ENCODE data around the gene TRIM66. TPM values are rescaled to one million over a fixed set of nuclear protein-coding genes. Genes with fewer than 3 reads are reported as not detected.

Gene TRIM66
- total and polyA plus RNA-seq, 2 donors (not counting 3 experiments of a cell fraction or from before 2014, with no cell fraction given), result 5.5 to 11.7 TPM

DNA sequence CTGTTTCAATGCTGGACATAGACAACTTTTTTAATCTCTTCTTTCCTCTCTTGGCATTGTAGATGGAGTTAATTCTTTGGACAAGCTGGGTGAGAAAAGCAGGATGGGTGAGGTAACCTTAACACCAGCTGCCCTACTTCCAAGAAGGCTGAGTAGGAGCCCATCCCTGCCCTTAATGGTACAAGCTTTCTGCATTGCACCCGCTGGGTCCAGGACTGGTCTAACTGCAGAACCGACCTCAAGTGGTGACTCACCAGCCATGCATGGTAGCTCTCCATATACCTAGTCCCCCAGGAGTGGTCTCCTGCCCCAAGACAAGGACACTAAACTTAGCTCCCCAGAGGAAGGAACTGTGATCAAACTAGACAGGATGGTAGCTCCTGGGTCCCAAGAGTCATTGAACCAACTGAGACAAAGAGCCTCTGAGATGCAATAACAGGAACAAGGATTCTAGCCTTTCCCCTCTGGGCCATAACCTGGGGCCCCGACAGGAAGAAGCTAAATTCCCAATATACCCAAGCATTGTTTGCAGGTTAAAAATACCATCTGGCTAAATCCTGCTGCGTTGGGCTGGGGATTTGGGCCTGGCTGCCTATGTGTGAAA is 32.3 kb upstream of the TRIM66 start:
- dilution Hi-C loops (cut with MboI; ENCODE audit: extremely low pct_ligation_motif_present, low sequenced_read_pairs) (no loop called here), intact Hi-C loops (cut with micrococcal nuclease) (loop anchor here (2.0 kb wide), 1 partner anchor 14 kb away; no protein-coding TSS in a partner anchor)
- DNase-seq (ENCODE audit: low read depth, low spot score), result peak; percentile 17
- no peaks in the 10 kb centered on the region for H3K27me3 ChIP-seq (ENCODE audit: control insufficient read depth in 2 of 2, insufficient read depth in 2 of 2, low read length in 2 of 2)
- no peak for TF ChIP-seq GATA2 (IDR thresholded peaks at IDR 0.05; ENCODE audit: insufficient read depth, insufficient read length, low read depth, low read length)
- TF ChIP-seq POLR2AphosphoS5 (IDR thresholded peaks at IDR 0.05; ENCODE audit: insufficient read depth, low read depth, low read length), result no peak
- no peak for TF ChIP-seq POLR2A (IDR thresholded peaks at IDR 0.05; ENCODE audit: low read depth, low read length)
- no peak for TF ChIP-seq JUN (IDR thresholded peaks at IDR 0.05; ENCODE audit: borderline replicate concordance, insufficient read depth, insufficient read length, low read depth)
- TF ChIP-seq FOS (IDR thresholded peaks at IDR 0.05; ENCODE audit: borderline replicate concordance, insufficient read depth, low read length), result peak; percentile 28
- no peak for TF ChIP-seq EZH2 (IDR thresholded peaks at IDR 0.05; ENCODE audit: borderline replicate concordance, low read depth, low read length, severe bottlenecking)
- TF ChIP-seq, protein P1, sequence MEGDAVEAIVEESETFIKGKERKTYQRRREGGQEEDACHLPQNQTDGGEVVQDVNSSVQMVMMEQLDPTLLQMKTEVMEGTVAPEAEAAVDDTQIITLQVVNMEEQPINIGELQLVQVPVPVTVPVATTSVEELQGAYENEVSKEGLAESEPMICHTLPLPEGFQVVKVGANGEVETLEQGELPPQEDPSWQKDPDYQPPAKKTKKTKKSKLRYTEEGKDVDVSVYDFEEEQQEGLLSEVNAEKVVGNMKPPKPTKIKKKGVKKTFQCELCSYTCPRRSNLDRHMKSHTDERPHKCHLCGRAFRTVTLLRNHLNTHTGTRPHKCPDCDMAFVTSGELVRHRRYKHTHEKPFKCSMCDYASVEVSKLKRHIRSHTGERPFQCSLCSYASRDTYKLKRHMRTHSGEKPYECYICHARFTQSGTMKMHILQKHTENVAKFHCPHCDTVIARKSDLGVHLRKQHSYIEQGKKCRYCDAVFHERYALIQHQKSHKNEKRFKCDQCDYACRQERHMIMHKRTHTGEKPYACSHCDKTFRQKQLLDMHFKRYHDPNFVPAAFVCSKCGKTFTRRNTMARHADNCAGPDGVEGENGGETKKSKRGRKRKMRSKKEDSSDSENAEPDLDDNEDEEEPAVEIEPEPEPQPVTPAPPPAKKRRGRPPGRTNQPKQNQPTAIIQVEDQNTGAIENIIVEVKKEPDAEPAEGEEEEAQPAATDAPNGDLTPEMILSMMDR (IDR thresholded peaks at IDR 0.05; ENCODE audit: extremely low read depth in 1 of 2, insufficient read depth in 1 of 2, low read depth in 1 of 2, low read length in 2 of 2), result no peak
- H3K79me2 ChIP-seq (ENCODE audit: control insufficient read depth, insufficient read depth, low read length), result no peaks in the 10 kb centered on the region
- no TSS peak for BruUV-seq (replicated peaks)
- H3K27ac ChIP-seq (ENCODE audit: insufficient read depth, low read depth, low read length), result peak overlapping the region; percentile 54
- no peaks in the 10 kb centered on the region for H3K9me1 ChIP-seq (replicated peaks; ENCODE audit: control insufficient read depth, extremely low read depth, insufficient read depth, low read length)
- H3K9ac ChIP-seq (replicated peaks; ENCODE audit: extremely low read depth, insufficient read depth, low read length), result peak overlapping the region; percentile 38
- H2AFZ ChIP-seq (ENCODE audit: low read depth, low read length), result no peak overlapping the region
- no peaks in the 10 kb centered on the region for H3K36me3 ChIP-seq (ENCODE audit: control insufficient read depth in 2 of 2, extremely low read depth in 1 of 2, insufficient read depth in 2 of 2, low read length in 2 of 2)
- peaks cover 55% of the 10 kb centered on the region for H3K4me1 ChIP-seq (ENCODE audit: control insufficient read depth, extremely low read depth, insufficient read depth, low read length)
- H3K9me3 ChIP-seq (replicated peaks; ENCODE audit: control insufficient read depth, insufficient read depth, low read length), result no peaks in the 10 kb centered on the region
- no peaks in the 10 kb centered on the region for H4K20me1 ChIP-seq (replicated peaks; ENCODE audit: control insufficient read depth, extremely low read depth, insufficient read depth, low read length)
- FAIRE-seq, result peak; percentile 75
- no peak overlapping the region for H3K4me3 ChIP-seq (replicated peaks in 1 of 3; ENCODE audit: insufficient read depth in 1 of 3, low read depth in 1 of 3, low read length in 3 of 3)
- peak overlapping the region; percentile 39 for H3K4me2 ChIP-seq (ENCODE audit: insufficient read depth, low read length)
- ChIA-PET POLR2A (no interaction called here), CTCF (interaction anchor here (1.2 kb wide), 1 partner anchor 15 kb away, joined by 7 read pairs; no protein-coding TSS in a partner anchor)

All from endothelial cell of umbilical vein (primary cell).